ENCODE results near the gene KNCN. TPM values are rescaled to one million over a fixed set of nuclear protein-coding genes. Genes with fewer than 3 reads are reported as not detected.

KNCN gene
- total RNA-seq, 4 donors from 2014 or later: not detected

DNA sequence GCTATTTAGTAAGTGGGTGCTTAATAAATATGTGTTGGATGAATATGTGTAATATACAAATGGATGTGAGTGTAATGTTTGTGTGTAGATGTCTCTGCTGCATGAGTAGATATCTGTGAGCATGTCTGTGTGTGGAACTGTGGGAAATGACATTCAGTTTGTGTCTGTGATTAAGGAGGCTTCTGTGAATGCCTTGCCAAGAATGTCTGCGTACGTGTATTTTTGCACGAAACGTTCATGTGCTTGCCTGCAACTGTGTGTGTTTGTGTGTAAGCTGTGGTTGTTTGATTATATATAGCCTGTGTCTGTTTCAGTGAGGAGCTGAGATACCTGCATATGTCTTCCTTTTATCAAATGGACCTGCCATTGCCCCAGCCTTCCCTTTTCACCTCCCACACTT lies 48.0 kb downstream of the KNCN start:
- TF ChIP-seq POLR2A (IDR thresholded peaks at IDR 0.05; ENCODE audit: low read depth) (no peak), POLR2AphosphoS5 (IDR thresholded peaks at IDR 0.05) (no peak), EP300 (IDR thresholded peaks at IDR 0.05) (no peak)
- TF ChIP-seq, protein P1, sequence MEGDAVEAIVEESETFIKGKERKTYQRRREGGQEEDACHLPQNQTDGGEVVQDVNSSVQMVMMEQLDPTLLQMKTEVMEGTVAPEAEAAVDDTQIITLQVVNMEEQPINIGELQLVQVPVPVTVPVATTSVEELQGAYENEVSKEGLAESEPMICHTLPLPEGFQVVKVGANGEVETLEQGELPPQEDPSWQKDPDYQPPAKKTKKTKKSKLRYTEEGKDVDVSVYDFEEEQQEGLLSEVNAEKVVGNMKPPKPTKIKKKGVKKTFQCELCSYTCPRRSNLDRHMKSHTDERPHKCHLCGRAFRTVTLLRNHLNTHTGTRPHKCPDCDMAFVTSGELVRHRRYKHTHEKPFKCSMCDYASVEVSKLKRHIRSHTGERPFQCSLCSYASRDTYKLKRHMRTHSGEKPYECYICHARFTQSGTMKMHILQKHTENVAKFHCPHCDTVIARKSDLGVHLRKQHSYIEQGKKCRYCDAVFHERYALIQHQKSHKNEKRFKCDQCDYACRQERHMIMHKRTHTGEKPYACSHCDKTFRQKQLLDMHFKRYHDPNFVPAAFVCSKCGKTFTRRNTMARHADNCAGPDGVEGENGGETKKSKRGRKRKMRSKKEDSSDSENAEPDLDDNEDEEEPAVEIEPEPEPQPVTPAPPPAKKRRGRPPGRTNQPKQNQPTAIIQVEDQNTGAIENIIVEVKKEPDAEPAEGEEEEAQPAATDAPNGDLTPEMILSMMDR (IDR thresholded peaks at IDR 0.05): no peak
- DNase-seq (ENCODE audit: extremely low spot score): no peak
- Histone ChIP-seq H3K27me3 (peaks cover 0 to 24% (median 0%) of the 10 kb centered on the region in 4 donors), H3K27ac (replicated peaks in 1 of 4) (no peak overlapping the region), H3K36me3 (no peaks in the 10 kb centered on the region), H3K9me3 (no peaks in the 10 kb centered on the region), H3K4me1 (no peaks in the 10 kb centered on the region), H3K4me3 (no peak overlapping the region)
- WGBS: 67% methylated on average over 4 of the region's 4 CpGs
- intact Hi-C loops (cut with DNase I): no loop called here

DNA sequence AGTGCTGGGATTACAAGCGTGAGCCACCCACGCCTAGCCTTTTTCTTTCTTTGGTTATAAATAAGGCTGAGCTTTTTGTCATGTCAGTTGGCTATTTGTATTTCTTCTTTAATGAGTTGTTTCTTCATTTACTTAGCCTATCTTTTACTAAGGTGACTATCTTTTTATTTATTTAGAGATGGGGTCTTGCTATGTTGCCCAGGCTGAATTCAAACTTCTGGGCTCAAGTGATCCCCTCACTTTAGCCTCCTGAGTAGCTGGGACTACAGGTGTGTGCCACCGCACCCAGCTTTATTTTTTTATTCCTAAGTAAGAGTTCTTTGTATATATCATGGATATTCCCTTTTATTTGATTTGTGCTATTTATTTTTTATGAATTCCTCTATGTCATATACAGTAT lies 49.9 kb downstream of the KNCN start:
- 95% methylated on average over 3 of the region's 3 CpGs for WGBS
- intact Hi-C loops (cut with DNase I): no loop called here
- no peak for DNase-seq (ENCODE audit: extremely low spot score)
- TF ChIP-seq, protein P1 (IDR thresholded peaks at IDR 0.05): no peak
- TF ChIP-seq POLR2A (IDR thresholded peaks at IDR 0.05; ENCODE audit: low read depth): no peak
- no peak for TF ChIP-seq EP300 (IDR thresholded peaks at IDR 0.05)
- no peak for TF ChIP-seq POLR2AphosphoS5 (IDR thresholded peaks at IDR 0.05)
- Histone ChIP-seq H3K27ac (replicated peaks in 1 of 4) (no peak overlapping the region), H3K27me3 (peaks cover 0 to 27% (median 0%) of the 10 kb centered on the region in 4 donors), H3K4me3 (no peak overlapping the region), H3K9me3 (no peaks in the 10 kb centered on the region), H3K4me1 (no peaks in the 10 kb centered on the region), H3K36me3 (no peaks in the 10 kb centered on the region)

DNA sequence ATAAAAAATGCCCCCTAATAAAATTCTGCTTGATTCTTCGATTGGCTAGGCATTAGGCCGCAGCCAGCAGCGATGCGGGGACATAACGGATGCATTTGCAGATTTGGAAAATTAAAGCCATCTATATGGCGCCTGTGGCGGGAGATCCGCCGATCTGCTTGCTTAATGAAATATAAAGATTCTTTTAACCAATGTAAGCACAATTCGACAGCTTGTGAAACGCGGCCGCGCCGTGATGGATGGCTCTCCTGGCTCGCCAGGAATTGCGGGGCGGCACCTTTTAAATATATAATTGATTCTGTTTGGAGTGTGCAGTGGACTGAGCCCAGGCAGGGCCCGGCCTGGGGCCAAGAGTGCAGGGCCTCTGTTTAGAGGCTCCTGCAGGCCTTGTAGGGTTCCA lies 53.8 kb downstream of the KNCN start:
- Histone ChIP-seq H3K36me3 (no peaks in the 10 kb centered on the region), H3K27ac (replicated peaks in 1 of 4) (no peak overlapping the region), H3K4me1 (no peaks in the 10 kb centered on the region), H3K4me3 (no peak overlapping the region), H3K27me3 (peaks cover 0 to 53% (median 12%) of the 10 kb centered on the region in 4 donors), H3K9me3 (no peaks in the 10 kb centered on the region)
- 93% methylated on average over 19 of the region's 19 CpGs for WGBS
- no peak for TF ChIP-seq POLR2AphosphoS5 (IDR thresholded peaks at IDR 0.05)
- no peak for TF ChIP-seq POLR2A (IDR thresholded peaks at IDR 0.05; ENCODE audit: low read depth)
- TF ChIP-seq, protein P1 (IDR thresholded peaks at IDR 0.05): no peak
- no peak for TF ChIP-seq EP300 (IDR thresholded peaks at IDR 0.05)
- DNase-seq (ENCODE audit: extremely low spot score): no peak
- intact Hi-C loops (cut with DNase I): no loop called here

DNA sequence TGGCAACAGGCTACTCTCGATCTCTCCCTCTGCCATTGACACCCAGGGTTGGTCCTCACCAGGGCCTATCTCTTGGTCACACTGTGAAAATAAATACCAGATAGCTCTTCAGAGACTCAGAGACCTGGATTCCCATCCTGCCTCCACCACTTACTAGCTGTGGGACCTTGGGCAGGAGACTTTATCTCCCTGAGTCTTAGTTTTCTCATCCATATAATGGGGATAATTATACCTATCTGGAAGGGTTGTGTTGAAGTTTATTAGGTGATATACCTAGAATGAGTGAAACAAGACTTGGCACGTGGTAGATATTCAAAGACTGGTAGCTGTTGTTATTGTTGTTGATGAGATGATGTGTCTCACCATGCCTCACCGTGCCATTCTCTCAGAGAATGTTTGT lies 54.4 kb downstream of the KNCN start:
- Histone ChIP-seq H3K9me3 (no peaks in the 10 kb centered on the region), H3K4me1 (no peaks in the 10 kb centered on the region), H3K27ac (replicated peaks in 1 of 4) (no peak overlapping the region), H3K4me3 (no peak overlapping the region), H3K27me3 (peaks cover 0 to 55% (median 16%) of the 10 kb centered on the region in 4 donors), H3K36me3 (no peaks in the 10 kb centered on the region)
- 72% methylated on average over 3 of the region's 3 CpGs for WGBS
- intact Hi-C loops (cut with DNase I): no loop called here
- TF ChIP-seq, protein P1 (IDR thresholded peaks at IDR 0.05): no peak
- no peak for TF ChIP-seq EP300 (IDR thresholded peaks at IDR 0.05)
- TF ChIP-seq POLR2AphosphoS5 (IDR thresholded peaks at IDR 0.05): no peak
- no peak for TF ChIP-seq POLR2A (IDR thresholded peaks at IDR 0.05; ENCODE audit: low read depth)
- DNase-seq (ENCODE audit: extremely low spot score): no peak

DNA sequence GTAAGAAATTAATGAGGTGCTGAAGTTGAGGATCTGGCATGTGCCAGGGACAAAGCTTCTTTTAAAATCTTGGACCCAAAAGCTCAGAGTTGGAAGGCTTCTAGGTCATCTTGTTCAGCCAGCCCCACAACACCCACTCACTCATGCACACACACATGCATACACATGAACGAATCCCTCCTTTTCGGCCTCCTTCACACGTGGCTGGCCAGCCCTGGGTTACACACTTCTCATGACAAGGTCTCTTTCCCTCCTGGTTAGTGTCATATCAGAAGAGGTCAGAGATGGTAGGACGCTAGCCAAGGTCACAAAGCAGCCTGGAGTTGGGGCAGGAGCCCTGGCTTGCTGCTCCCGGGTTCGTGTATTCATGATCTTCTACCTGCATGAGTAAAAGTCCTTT lies 54.9 kb downstream of the KNCN start:
- Histone ChIP-seq H3K4me1 (peaks cover 0 to under 1% (median 0%) of the 10 kb centered on the region in 4 donors), H3K27me3 (peaks cover 0 to 60% (median 21%) of the 10 kb centered on the region in 4 donors), H3K9me3 (no peaks in the 10 kb centered on the region), H3K27ac (replicated peaks in 1 of 4) (no peak overlapping the region), H3K36me3 (no peaks in the 10 kb centered on the region), H3K4me3 (no peak overlapping the region)
- no peak for DNase-seq (ENCODE audit: extremely low spot score)
- intact Hi-C loops (cut with DNase I): no loop called here
- WGBS: 69% methylated on average over 6 of the region's 6 CpGs
- TF ChIP-seq EP300 (IDR thresholded peaks at IDR 0.05): no peak
- no peak for TF ChIP-seq POLR2AphosphoS5 (IDR thresholded peaks at IDR 0.05)
- TF ChIP-seq POLR2A (IDR thresholded peaks at IDR 0.05; ENCODE audit: low read depth): no peak
- TF ChIP-seq, protein P1 (IDR thresholded peaks at IDR 0.05): no peak
